ENCODE data around the gene LGALS16.

LGALS16 gene

DNA sequence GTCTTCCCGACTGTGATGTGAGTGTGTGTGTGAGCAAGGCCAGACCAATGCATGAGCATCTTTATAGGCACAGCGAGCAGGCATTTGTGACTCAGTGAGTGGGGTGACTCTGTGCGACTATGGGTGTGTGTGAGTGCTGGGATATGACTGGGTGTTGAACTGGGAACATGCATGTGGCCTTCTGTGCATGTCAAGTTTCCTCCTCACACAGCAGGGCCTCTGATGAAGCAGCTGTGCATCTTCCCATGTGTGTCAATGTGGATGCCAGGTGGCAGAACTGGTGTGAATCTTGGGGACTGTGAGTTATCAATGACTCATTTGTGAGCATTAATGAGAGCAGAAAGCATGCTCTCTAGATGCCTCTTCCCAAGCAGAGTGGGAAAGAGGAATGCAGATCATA lies 36.5 kb downstream of the LGALS16 start:
- ATAC-seq (peak; percentile 63), DNase-seq (ENCODE audit: low spot score in 2 of 2) (no peak)
- no peak overlapping the region for H3K27ac Mint-ChIP-seq
- H3K36me3 Mint-ChIP-seq: no peaks in the 10 kb centered on the region
- H3K9me3 Mint-ChIP-seq: peaks cover 3% of the 10 kb centered on the region
- H3K4me1 Mint-ChIP-seq: no peaks in the 10 kb centered on the region
- no peak overlapping the region for H3K4me3 Mint-ChIP-seq

DNA sequence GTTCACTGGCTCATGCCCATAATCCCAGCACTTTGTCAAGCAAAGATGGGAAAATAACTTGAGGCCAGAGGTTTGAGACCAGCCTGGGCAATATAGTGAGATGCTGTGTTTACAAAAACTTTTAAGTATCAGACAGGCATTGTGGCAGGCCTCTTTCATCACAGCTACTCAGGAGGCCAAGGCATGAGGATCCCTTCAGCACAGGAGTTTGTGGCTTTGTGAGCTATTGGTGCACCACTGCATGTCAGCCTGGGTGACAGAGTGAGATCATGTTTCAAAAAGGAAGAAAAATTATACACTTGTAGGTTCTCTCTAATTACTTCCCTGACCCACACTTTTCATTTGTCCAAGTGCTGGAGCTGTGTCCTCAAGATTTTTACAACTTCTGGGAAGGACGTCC lies 37.1 kb downstream of the LGALS16 start:
- H3K4me1 Mint-ChIP-seq: no peaks in the 10 kb centered on the region
- no peak overlapping the region for H3K27ac Mint-ChIP-seq
- H3K36me3 Mint-ChIP-seq: no peaks in the 10 kb centered on the region
- ATAC-seq (peak; percentile 24), DNase-seq (ENCODE audit: low spot score in 2 of 2) (no peak)
- peaks cover 3% of the 10 kb centered on the region for H3K9me3 Mint-ChIP-seq
- H3K4me3 Mint-ChIP-seq: no peak overlapping the region

- DNase-seq (ENCODE audit: low spot score in 2 of 2) (no peak), ATAC-seq (no peak)
- Mint-ChIP-seq H3K9me3 (no peaks in the 10 kb centered on the region), H3K4me1 (no peaks in the 10 kb centered on the region), H3K36me3 (no peaks in the 10 kb centered on the region), H3K27ac (no peak overlapping the region), H3K4me3 (no peak overlapping the region)
These were observed 40.0 kb downstream of the LGALS16 start for GRCh38 chr19:39695759-39696158.

DNA sequence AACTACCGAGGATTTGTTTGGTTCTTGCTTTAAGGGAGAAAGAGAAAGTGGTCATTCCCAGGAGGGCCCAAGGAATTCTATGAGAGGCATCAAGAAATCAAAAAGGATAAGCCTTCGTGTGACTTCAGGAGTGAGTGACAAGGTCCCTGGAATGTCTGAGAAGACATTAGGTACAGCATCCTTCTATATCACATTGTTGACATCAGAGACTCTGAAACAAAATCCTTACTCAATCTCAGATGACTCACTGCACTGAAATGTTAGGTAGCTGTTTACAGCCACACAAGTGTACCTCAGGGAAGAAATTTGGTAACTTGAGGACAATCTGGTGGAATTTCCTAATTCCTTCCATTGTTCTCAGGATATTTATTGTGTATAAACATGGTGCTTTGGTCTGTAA lies 40.7 kb downstream of the LGALS16 start:
- Mint-ChIP-seq H3K4me1 (no peaks in the 10 kb centered on the region), H3K4me3 (no peak overlapping the region), H3K9me3 (no peaks in the 10 kb centered on the region), H3K27ac (no peak overlapping the region), H3K36me3 (no peaks in the 10 kb centered on the region)
- DNase-seq (ENCODE audit: low spot score in 2 of 2): no peak
- no peak for ATAC-seq

DNA sequence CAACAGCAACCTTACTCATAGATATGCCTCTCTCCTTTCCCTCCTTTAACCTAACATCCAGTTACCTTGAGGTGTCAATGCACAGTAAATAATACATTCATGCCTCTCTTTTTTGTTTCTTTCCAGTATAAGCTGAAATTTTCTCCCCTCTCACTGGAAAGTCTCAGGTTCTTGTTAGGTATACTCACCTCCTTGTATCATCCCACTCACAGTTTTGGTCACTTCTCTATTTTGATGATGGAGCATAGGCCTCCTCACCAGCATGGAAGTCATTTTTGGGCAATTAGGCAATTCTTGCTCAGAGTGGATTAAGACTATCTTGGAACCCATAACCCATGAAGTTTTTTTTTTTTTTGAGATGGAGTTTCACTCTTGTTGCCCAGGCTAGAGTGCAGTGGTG lies 42.8 kb downstream of the LGALS16 start:
- Mint-ChIP-seq H3K27ac (no peak overlapping the region), H3K4me3 (no peak overlapping the region), H3K9me3 (no peaks in the 10 kb centered on the region), H3K36me3 (no peaks in the 10 kb centered on the region), H3K4me1 (no peaks in the 10 kb centered on the region)
- DNase-seq (ENCODE audit: low spot score in 2 of 2) (no peak), ATAC-seq (no peak)

- Mint-ChIP-seq H3K27ac (no peak overlapping the region), H3K4me1 (peaks cover 22% of the 10 kb centered on the region), H3K36me3 (no peaks in the 10 kb centered on the region), H3K4me3 (no peak overlapping the region), H3K9me3 (no peaks in the 10 kb centered on the region)
- no peak for DNase-seq (ENCODE audit: low spot score in 2 of 2)
- ATAC-seq: no peak
These were observed 45.6 kb downstream of the LGALS16 start for GRCh38 chr19:39701291-39701690.

DNA sequence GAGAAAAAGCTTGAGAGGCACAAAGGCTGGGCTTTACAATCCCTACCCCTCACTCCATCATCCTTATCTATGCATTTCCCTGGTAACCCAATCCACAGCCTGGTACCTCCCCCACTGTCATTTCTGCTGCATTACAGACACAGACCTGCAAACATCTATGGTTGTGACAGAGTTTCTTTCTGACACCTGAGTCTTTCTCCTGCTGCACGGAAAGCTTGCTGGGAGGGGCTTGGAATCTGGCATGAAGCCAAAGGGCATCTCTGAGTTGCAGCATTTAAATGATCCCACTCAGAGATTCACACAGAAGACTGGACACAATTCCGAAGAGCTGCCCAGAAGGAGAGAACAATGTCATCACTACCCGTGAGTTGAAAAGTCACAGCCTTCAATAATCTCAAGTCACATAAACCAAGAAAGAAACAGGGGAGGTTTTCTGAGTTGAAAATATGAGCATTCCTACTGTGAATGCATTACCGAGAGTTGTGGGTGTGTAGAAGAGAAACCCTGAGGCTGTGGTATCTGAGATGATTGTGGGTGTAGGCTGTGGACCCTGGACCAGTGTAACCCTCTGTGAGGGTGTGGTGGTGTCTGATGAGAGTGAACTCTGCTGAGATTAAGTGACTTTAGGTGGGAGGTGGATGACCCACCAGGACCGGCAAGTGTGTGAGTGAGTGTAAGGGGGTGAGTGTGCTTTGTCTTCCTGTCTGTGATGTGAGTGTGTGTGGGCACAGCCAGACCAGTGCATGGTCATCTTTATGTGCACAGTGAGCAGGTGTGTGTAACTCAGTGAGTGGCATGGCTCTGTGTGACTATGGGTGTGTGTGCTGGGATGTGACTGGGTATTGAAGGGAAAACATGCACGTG lies 48.7 kb downstream of the LGALS16 start, which contains the start of gene LGALS14:
LGALS14 (plus strand) TSS at position 301 of the 864 bp plus-strand sequence; CDS start at position 349, 48 bp downstream.
- H3K9me3 Mint-ChIP-seq: no peaks in the 10 kb centered on the region
- peak within 1 kb of the TSS; percentile 6 for H3K27ac Mint-ChIP-seq
- H3K36me3 Mint-ChIP-seq: no peaks in the 10 kb centered on the region
- DNase-seq (ENCODE audit: low spot score in 2 of 2) (peak in 1 of 2 donors; percentile 51), ATAC-seq (peak; percentile 90)
- peak within 1 kb of the TSS; percentile 1 for H3K4me3 Mint-ChIP-seq
- peaks cover 22% of the 10 kb centered on the region for H3K4me1 Mint-ChIP-seq

DNA sequence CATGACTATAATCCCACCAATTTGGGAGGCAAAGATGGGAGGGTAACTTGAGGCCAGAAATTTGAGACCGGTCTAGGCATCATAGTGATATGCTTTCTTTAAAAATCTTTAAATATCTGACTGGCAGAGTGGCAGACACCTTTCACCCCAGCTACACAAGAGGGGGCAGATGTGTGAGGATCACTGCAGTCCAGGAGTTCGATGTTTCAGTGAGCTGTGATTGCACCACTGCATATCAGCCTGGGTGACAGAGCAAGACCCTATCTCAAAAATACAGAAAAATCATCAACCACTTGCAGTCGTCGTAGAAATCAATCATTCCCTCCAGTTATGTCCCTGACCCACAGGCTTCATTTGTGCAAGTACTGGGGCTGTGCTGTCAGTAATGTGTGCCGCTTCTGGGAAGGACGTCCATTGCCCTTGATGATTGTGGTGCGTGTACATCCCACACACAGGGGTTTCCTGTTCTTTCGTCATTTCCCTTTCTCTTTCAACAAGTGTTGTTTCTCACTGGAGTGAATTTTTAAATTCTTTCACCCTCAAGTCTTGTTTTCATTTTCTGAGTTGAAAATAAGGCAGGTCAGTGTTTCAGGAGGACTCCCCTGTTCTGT lies 50.0 kb downstream of the LGALS16 start:
- peak overlapping the region; percentile 15 for H3K27ac Mint-ChIP-seq
- peaks cover 22% of the 10 kb centered on the region for H3K4me1 Mint-ChIP-seq
- no peaks in the 10 kb centered on the region for H3K36me3 Mint-ChIP-seq
- no peak for DNase-seq (ENCODE audit: low spot score in 2 of 2)
- ATAC-seq: peak; percentile 62
- no peak overlapping the region for H3K4me3 Mint-ChIP-seq
- H3K9me3 Mint-ChIP-seq: no peaks in the 10 kb centered on the region

DNA sequence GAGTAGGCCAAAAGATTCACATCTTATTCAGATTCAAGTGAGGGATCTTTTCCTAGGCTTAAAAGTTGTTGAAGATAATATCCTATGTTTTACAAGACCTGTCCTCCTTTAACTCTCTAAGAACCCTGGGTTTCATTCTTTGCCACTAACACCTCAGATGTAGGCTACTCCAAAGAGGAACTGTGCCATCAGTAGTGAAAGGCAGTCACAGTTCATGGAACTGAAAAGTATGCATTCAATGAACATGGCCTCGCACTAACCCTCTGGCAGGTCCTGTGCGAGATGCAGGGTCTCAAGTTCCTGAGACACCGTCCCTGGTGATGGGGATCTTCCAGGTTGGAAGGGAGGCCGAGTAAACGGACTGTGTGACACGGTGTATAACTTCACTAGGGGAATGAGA lies 52.9 kb downstream of the LGALS16 start:
- Mint-ChIP-seq H3K9me3 (no peaks in the 10 kb centered on the region), H3K36me3 (no peaks in the 10 kb centered on the region), H3K4me1 (peaks cover 22% of the 10 kb centered on the region)

GRCh38 chr19:39709026-39709872 lies 53.5 kb downstream of the LGALS16 start:
- ATAC-seq: no peak
- Mint-ChIP-seq H3K27ac (no peak overlapping the region), H3K4me1 (peaks cover 18% of the 10 kb centered on the region)

More for the DNA sequence above, 52.9 kb downstream of the LGALS16 start:
- no peak for DNase-seq (ENCODE audit: low spot score in 2 of 2)
- Mint-ChIP-seq H3K4me3 (no peak overlapping the region), H3K27ac (no peak overlapping the region)
- ATAC-seq: no peak

More at GRCh38 chr19:39709026-39709872, 53.5 kb downstream of the LGALS16 start:
- DNase-seq (ENCODE audit: low spot score in 2 of 2): no peak
- Mint-ChIP-seq H3K9me3 (no peaks in the 10 kb centered on the region), H3K4me3 (no peak overlapping the region), H3K36me3 (no peaks in the 10 kb centered on the region)

Measured in stimulated activated effector memory CD8-positive, alpha-beta T cell treated with anti-CD3 and anti-CD28 coated beads, Interleukin-12 subunit alpha, Interleukin-12 subunit beta, amount 100 ng/mL, for 72 hours (primary cell).